GM21515 (cell line): Measurements from ENCODE around the gene TPR.
"Not testable (repeated sequence)": the region's sequence is repeated elsewhere in the genome, so short reads cannot be mapped to it uniquely, and the experiment has no call there.

Experiments used
- ATAC-seq: cut with Tn5 transposase; IDR thresholded peaks from one replicate; pipeline ENCODE4 v1.9.1; 2021; ENCODE audit not compliant: unreplicated experiment

The TPR gene

GRCh38 chr1:186375152-186375928 is at the start of gene TPR, which contains the start of gene ODR4:
TSS of gene TPR (minus strand) at chr1:186375253. CDS start at chr1:186375028, 225 bp downstream.
TSS of gene ODR4 (plus strand) at chr1:186375838. CDS start at chr1:186379786, 3,948 bp downstream.
- peak; percentile 92 for ATAC-seq

- no peak for ATAC-seq
These were observed 49.5 kb upstream of the TPR start for GRCh38 chr1:186424539-186424938.

- no peak for ATAC-seq
These were observed 46.4 kb upstream of the TPR start for GRCh38 chr1:186421446-186421845.

- peak; percentile 96 for ATAC-seq
These were observed 45.9 kb upstream of the TPR start for GRCh38 chr1:186420923-186421322.

- ATAC-seq = no peak
These were observed 45.3 kb upstream of the TPR start for GRCh38 chr1:186420311-186420710.

GRCh38 chr1:186418503-186418902 is 43.5 kb upstream of the TPR start:
- ATAC-seq = no peak

- ATAC-seq = no peak
These were observed 38.3 kb upstream of the TPR start for GRCh38 chr1:186413319-186413718.

GRCh38 chr1:186409091-186409490 is 34.0 kb upstream of the TPR start:
- peak; percentile 75 for ATAC-seq

- ATAC-seq = no peak
These were observed 29.5 kb upstream of the TPR start for GRCh38 chr1:186404454-186405051.

- no peak for ATAC-seq
These were observed 28.6 kb upstream of the TPR start for GRCh38 chr1:186403632-186404031.

GRCh38 chr1:186401446-186401845 is 26.4 kb upstream of the TPR start:
- ATAC-seq = not testable (repeated sequence)

GRCh38 chr1:186392711-186393110 is 17.7 kb upstream of the TPR start:
- not testable (repeated sequence) for ATAC-seq

- no peak for ATAC-seq
These were observed 16.8 kb upstream of the TPR start for GRCh38 chr1:186391841-186392240.

GRCh38 chr1:186390925-186391324 is 15.9 kb upstream of the TPR start:
- no peak for ATAC-seq

- ATAC-seq = no peak
These were observed 11.8 kb upstream of the TPR start for GRCh38 chr1:186386725-186387383.

GRCh38 chr1:186375929-186376319 is 871 bp upstream of the TPR start:
- no peak for ATAC-seq

GRCh38 chr1:186374303-186375151 is 526 bp downstream of the TPR start:
- peak; percentile 38 for ATAC-seq

GRCh38 chr1:186347837-186348691 is 27.0 kb downstream of the TPR start:
- not testable (repeated sequence) for ATAC-seq

- ATAC-seq = no peak
These were observed 34.3 kb downstream of the TPR start for GRCh38 chr1:186340772-186341171.

GRCh38 chr1:186337554-186337953 is 37.5 kb downstream of the TPR start:
- no peak for ATAC-seq
